Cortex of kidney (tissue), 1 donor: Measurements from ENCODE around the gene TNFSF10.
"Not testable (repeated sequence)": the region's sequence is repeated elsewhere in the genome, so short reads cannot be mapped to it uniquely, and the experiment has no call there.

Experiments used
- DNase-seq: peaks from one replicate; lab custom pipeline; 2025; lab: John Stamatoyannopoulos, UW

TNFSF10 gene

DNA sequence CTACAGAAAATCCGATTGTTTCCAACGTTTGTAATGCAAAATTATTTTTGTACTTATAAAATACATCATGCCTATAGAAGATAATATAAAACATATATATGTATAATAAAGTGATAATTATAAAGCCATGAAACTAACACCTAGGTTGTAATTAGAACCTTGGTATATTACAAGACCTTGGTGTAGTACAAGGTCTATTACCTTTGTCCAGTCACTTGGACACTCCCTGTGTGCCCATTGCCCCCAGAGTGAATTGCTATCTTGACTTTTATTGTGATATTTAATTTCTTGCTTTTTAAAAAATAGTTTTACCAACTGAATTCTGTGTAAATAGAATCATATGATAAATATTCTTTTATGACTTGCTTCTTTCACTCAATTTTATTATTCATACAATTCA, 20.7 kb upstream of the TNFSF10 start:
- no peak for DNase-seq

DNA sequence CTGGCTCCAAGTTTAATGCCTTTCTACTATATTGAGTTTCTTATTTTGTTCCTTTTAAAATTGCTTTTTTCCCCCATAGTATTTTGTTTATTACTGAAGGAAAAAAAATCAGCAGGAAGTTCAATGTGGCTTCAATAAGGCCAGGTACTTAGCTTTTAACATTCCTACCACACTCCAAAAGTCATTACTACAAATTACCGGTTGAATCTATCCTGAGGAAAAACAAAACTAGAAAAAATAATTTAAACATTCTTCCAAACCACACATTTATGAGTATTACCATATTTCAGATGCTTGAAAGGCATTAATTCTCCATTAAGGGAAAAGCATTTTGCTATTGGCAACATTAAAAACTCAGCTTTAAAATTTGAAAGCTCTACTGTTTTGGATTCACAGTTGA, 20.2 kb upstream of the TNFSF10 start:
- no peak for DNase-seq

DNA sequence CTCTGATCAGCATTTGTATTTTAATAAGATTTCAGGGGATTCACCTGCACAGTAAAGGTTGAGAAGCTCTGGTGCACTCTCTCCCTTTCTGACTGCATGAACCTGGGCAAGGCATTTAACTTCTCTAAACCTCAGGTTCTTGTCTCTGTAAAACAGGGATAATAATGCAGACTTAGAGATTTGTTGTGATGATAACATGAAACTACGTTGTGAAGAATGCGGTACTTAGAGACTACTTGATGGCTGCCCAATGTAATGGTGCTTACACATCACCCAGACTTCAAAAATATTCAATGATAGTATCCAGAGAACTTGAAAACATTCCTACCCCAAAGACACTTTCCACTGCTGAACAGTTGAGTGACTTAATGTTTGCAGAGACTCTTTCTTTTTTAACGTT, 19.8 kb upstream of the TNFSF10 start:
- no peak for DNase-seq

DNA sequence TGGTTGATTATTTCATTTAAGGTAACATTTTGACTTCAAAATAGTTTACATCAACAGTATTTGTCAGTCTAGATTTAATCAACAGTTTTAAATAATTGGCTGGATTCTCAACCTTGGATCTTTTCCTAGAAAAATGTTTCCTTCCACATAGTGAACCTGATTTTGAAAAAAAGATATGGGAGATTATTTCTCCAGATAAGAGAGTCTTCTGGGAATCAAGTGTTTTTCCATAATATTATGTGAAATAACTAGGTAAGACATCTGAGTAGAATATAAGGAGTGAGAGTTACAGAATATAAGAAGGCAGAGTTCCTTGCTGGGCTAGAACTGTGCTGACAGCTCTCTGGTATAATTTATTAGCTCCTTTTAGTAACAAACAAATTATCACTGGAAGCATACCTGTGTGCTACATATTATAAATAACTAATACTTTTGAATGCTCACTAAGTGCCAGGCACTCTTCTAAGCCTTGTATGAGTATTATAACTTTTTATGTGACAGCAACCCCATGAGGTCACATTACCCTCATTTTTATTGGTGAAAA, 18.8 kb upstream of the TNFSF10 start:
- DNase-seq, result no peak

DNA sequence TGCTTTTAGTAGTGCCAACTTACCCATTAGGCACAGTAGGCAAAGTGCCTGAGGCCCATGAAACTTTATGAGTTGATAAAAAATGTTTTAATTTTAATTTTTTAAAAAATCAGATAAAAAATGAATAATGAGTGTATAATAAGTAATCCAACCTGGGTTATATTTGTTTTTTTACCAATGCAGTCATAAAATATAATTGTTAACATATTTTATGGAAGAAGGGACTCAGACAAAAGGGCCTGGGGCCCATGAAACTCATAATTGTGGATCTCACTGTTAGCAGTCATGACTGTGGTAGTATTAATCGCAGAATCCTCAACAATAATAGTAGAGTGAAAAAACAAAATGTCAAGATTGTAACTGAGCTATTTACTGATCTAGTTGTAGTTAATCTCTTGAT, 16.8 kb upstream of the TNFSF10 start:
- DNase-seq, result no peak

DNA sequence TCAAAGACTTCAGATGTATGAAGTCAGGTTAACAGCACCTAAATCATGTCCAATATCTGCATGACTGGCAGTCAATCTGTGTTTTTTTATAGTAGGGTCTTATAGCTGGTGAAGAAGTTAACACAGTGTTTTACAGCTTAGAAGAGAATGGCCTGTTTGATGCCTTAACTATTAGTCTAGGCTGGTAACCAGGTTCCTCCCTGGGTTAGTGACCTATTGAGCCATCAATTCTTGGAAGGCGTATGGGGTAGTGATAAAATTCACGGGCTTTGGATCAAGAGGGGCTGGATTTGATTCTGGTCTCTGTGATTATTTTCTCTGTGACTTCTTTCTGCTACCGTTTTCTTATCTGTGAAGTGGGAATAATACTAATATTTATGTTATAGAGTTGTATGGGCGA, 16.0 kb upstream of the TNFSF10 start:
- DNase-seq, result no peak

DNA sequence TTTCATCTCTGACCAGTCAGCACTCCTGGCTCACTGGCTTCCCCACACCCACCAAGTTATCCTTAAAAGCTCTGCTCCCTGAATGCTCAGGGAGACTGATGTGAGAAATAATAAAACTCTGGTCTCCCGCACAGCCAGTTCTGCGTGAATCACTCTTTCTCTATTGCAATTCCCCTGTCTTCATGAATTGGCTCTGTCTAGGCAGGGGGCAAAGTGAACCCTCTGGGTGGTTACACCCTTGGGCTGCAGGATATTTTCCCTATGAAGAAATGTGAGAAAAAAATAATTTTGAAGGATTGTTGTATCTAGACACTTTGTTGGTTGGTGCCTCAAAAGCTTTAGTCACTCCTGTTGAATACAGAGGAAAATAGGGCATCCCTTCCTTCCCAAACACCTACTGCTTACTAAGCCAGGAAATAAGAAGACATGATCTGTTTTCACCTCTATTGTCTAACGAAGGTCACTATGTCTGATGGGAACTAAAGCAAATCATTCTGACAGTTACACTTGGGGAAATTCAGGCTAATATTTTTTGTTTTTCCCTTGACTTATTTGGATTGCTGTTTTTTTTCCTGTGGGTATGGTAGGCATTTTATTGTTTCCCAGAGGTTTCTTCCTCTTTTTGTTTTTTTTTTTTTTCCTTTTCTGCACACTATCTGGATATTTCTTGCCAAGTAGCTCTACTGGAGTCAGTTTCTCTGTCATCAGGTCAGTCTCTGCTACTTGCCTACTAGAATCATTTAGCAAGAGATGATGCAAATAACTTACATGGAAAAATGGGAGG, 15.3 kb upstream of the TNFSF10 start:
- DNase-seq, result no peak

DNA sequence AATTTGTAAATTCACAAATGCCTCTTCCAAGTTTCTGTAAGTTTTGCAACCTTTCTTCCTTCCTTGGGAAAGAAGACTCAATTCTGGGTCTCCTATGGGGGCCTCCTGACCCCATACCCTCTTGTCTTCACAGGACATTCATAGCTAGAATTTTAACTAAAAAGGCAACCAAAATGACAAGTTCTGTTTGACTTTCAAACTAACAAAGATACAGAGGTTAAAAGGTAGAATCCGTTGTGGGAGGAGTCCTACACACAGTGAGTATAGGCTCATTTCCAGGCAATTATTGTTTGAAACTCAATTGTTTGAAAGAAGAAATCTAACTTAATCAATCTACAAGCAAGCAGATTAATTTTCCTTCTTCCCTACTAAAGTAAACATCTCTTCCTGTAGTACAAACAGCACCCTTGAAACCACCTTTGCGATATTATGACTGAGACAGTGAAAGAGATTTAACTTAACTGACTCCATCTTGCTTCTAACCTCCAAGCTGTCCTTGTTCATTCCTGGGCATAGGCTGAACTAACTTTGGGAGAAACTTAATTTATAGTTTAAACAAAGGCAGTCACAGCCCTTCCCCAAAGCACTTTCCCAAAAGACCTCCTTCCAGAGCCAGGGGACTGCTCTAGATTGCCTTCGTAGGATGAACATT, 14.4 kb upstream of the TNFSF10 start:
- no peak for DNase-seq

DNA sequence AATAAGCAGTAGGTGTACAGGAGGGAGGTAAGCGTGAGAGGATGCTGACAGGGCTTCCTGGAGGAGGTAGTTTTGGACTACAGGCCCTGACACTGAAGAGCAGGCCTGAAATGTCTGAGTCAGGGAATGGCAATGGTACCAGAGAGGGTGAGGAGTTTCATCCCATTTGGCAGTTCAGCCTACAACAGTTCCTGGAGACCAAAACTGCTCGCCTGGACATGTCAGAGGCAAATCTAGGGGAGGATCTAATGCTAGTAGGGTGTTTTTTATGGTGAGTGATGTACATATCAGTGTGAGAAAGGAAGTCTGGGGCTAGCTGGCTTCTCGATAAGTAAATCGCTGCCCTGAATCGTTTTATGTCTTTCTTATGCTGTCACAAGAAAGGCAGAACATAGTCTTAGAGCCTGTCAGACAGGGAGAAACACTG, 13.8 kb upstream of the TNFSF10 start:
- DNase-seq, result no peak

DNA sequence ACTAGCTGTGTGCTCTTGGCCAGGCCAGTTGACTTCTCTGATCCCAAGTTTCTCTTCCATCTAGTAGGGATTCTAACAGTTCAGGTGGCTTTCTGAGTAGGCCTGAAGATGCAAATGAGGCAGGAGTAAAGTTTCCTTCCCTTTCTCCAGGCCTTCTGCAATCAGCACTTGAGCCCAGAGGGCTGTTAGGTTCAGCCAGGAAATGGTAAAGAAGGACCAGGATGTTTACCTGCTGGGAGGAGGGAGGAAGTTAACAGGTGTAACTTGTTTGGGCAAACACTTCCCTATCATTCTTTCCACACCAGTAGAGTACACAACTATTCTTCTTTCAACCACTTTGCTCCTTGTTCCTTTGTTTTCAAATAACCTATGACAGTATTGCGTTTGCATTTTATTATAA, 13.3 kb upstream of the TNFSF10 start:
- DNase-seq, result no peak

DNA sequence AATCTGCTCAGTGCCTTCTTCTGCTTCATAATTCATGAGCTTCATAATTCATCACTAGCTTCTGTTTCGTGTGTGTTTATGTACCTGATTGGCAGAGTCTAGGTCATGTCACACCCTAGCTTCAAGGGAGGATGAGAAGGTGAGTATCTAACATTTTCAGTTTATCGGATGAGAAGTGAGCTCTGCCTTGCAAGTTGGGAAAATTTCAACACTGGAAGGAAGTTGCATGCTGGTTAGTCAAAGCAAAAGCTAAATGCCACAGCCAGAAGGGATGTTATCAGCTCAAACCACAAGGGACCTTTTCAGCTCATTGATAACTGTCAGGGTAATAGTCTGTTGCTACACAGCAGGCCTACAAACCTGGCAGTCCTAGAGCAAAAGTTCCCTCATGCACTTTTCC, 7.3 kb upstream of the TNFSF10 start:
- no peak for DNase-seq

DNA sequence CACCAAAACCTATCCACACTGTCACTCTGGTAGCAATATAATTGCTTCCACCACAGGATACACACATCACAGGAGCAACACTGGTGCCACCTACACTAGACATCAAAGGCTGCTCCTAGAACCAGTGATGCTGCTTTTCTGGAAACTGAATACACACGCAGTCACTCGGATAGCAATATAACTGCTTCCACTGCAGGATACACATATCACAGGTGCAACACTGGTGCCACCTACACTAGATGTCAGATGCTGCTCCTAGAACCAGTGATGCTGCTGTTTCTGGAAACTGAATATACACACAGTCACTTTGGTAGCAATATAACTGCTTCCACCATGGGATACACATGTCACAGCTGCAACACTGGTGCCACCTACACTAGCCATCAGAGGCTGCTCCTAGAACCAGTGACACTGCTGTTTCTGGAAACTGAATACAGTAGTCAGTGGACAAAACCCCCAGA, 6.9 kb upstream of the TNFSF10 start:
- no peak for DNase-seq

DNA sequence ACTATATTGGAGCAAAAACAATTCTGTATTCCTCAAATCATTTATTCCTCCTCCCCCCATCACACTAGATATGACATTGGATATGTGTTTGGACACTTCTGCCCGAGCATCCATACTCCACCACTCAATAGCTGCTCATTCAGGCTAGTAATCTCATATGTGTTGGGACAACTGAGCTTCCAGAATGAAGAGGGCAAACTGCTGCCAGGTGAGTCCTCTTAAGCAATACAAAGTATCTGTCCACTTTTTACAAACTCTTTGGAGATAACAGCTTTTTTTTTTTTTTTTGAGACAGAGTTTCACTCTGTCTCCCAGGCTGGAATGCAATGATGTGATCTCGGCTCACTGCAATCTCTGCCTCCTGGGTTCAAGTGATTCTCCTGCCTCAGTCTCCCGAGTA, 5.4 kb upstream of the TNFSF10 start:
- no peak for DNase-seq

DNA sequence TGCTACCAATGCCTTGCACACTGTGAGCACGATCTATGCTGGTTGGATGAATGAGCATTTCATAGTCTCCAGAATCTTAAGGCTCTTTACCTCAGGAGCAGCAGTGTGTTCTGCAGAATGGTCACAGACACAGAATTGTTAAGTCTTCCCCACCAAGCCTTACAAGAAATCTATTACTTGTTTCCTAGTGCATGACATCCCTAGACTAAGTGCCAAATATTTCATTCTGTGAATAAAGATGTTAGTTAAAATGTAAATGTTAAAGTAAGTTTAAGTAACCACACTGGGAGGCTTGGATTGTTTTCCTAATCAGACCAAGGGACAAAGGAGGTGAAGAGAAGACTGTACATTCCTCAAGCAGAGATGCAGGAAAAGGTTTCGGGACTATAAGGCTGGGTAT, 4.1 kb upstream of the TNFSF10 start:
- no peak for DNase-seq

DNA sequence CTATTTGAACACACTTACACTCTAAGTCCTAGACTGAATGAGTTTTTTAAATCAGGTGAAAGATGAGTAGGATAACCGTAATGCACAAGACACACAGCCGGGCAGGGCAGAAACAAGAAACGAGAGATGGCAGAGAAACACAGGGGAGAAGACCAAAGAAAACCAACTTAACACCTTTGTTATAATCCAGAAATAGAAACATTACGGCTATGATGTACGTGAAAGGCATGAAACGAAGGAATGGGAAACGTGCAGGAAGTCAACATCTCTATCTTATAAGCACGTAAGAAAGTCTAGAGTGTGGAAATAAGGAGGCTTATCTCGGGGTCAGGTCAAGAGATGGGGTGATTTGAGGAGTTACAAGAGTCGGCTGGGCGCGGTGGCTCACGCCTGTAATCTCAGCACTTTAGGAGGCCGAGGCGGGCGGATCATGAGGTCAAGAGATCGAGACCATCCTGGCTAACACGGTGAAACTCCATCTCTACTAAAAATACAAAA, 1.9 kb upstream of the TNFSF10 start:
- no peak for DNase-seq

DNA sequence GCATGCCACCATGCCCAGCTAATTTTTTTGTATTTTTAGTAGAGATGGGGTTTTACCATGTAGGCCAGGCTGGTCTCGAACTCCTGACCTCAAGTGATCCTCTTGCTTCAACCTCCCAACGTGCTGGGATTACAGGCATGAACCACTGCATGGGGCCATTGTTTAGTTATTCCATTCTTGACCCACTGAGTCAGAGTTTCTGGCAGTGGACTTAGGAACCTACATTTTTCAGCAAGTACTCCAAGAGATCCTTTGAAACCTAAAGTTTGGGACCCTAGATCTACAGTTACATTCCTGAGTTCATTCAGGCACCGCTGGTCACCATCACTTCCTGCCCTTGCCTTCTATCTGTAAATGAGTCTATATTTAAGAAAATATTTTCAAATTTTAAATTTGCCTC, 1.4 kb upstream of the TNFSF10 start:
- DNase-seq, result no peak

DNA sequence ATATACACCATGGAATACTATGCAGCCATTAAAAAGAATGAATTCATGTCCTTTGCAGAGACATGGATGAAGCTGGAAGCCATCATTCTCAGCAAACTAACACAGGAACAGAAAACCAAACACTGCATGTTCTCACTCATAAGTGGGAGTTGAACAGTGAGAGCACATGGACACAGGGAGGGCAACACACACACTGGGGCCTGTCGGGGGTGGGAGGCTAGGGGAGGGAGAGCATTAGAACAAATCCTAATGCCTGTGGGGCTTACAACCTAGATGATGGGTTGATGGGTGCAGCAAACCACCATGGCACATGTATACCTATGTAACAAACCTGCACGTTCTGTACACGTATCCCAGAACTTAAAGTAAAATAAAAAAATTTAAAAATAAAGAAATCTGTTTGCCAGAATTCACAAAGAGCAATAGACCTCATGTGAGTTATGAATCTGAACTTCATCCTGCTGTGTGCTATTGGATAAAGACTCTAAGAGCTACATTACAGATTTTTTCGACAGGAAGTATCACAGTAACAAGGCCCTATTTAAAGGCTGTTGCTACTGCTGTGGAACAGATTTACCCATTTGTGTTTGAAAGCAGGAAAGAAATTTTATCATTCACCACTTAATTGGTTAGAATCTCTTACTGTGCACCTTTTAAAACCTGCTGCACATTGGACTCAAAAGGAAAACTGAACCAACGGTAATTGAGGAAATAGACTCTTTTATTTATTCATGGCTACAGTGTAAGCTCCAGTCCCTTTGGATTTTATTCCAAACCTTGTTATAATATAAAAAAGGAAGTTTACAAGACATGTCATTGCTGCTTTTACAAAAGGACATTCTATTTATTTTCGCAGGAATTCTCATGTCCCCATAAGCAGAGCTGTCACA, 1.1 kb downstream of the TNFSF10 start:
- DNase-seq, result not testable (repeated sequence)

DNA sequence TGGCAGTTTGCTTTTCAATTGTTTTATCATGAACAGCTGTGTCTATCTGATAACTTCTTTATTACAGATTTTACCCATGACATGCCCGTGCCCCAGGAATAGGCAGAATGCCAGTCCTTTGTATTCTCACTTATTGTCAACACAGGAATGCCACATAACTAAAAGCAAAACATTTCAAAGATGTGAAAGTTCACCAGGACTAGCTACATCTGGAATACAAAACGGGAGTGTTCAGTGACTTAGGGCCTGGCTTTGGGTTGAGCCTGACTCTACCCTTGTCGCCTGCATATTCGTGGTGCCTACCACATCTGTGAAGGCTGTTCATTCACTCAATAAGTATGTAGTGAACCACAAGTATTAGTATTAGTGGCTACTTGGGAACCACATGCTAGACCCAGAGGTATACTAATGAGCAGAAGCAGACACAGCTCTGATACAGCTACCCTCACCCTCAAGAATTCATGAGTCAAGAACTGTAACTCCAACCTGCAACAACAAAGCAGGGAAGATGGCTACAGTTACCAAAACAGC, 2.9 kb downstream of the TNFSF10 start:
- DNase-seq, result no peak

DNA sequence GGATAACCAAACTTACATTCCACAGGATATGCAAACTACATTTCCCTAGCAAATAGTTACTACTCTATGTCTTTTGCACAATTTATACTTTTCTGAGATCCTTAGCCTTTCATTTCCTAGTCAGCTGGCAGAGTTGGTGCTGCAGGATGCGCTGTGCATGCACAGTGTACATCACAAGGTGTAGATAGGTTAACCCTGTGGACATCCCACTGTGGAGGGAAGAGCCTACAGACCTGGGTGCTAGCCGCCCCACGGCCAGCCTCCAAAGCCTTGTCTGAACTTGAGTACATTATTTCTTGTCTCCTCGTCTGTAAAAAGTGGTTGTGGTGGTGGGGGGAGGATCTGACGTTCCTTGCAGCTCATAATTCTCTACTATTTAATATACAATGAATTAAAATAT, 3.5 kb downstream of the TNFSF10 start:
- no peak for DNase-seq

DNA sequence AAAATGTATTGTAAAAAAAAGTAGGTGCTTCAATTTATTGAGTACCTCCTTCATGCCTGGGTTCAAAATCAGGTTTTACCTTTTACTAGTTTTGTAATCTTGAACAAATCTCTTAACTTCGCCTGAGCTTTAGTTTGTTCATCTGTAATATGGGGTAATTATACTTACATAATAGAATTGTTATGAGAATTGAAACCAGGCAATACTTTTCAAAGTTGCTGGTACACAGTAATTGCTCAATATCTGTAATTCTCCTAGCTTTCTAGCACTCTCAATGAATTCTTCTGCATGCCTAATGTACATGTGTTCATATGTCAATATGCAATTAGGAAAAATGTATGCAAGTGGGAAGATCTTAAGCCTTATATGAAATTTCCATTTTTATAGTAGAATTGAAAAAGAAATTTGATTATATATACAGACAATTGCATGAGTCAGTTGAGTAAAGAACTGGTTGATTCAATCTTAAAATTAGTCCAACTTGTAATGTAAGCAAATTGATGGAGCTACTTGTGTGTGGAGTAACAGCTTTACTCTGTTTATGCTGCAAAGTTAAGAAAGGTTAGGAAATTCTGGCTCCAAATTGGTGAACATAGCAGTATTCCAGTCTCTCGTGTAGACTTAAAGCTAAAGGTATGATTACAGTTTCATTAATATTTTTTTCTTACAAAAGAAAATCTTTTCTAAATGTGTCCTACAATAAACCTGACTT, 4.1 kb downstream of the TNFSF10 start:
- no peak for DNase-seq

DNA sequence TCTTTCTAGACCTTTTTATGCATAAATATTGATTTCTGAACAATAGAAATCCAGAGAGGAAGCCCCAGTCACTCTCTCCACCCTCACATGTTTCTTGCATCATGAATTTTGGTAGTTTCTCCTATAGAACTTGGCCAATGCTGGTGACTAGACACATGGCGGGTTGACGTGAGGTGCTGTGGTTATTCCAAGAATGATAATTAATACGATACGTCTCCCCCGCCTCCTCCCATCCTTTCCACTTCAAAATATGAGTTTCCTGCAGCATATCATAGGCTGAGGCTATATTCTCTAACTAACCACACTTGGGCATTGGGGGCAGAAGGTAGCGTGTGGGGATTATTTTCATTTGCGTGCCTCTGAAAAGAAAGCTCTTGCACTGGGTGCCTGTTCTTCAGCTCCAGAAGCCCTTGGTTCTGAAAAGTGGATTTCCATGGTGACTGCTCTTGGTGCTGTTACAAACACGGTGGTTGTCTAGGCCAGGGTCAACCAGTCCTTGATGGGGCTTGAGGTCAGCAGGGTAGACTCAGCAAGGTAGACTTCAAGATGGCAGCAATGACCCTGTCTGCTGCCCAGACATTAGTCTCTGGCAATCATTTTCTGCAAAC, 5.3 kb downstream of the TNFSF10 start:
- no peak for DNase-seq
